HepG2 (cell line): ENCODE data around the gene MICAL3. TPM values are rescaled to one million over a fixed set of nuclear protein-coding genes. Genes with fewer than 3 reads are reported as not detected.

Experiments
- ATAC-seq: fragments of 200-7000 bp; cut with Tn5 transposase; 3 replicates; pipeline ENCODE4 v1.9.1; 2020; ENCODE audit warnings: mild to moderate bottlenecking, moderate library complexity
- BruUV-seq: library from RNA; stranded (reverse); fragments of 400-500 nt; replicated peaks from 2 replicates; lab custom pipeline; 2021; lab: Mats Ljungman, UMichigan
- CTCF ChIA-PET: fragments of 300-600 bp; formaldehyde crosslinking; extraction: SDS; loops from one replicate; lab custom pipeline; 2021; ENCODE audit warnings: low total read pairs, inconsistent platforms, low intra/inter-chr PET ratio; lab: Yijun Ruan, JAX
- POLR2A ChIA-PET: fragments of 350-600 bp; sonication (Branson Sonifier 250); formaldehyde crosslinking; loops from one replicate; lab custom pipeline; 2020; ENCODE audit warnings: antibody characterized with exemption, inconsistent platforms; lab: Yijun Ruan, JAX
- DNase-seq: peaks from one replicate; pipeline ENCODE4 v3.0.0-alpha.2; 2015; ENCODE audit warnings: low spot score
- FAIRE-seq: peaks from 3 replicates; lab custom pipeline; 2011; peaks lifted over from hg19 to GRCh38; lab: Jason Lieb, UNC
- H2AFZ ChIP-seq: one replicate; pipeline ENCODE4 v1.6.1; 2011; ENCODE audit warnings: low read length, inconsistent platforms
- H3K27ac ChIP-seq: fragments of 300-600 bp; 3 replicates; pipeline ENCODE4 v1.8.0; 2011; ENCODE audit warnings: mixed run types, mild to moderate bottlenecking, mixed read lengths, low read length, inconsistent platforms; ENCODE audit not compliant: insufficient read depth; ENCODE audit errors: extremely low read length
- H3K27me3 ChIP-seq, 2 experiments: fragments of 200-600 bp in 1 of 2; 2 replicates in 1 of 2; 3 replicates in 1 of 2; pipeline versions ENCODE4 v1.6.0 to v1.8.0; 2011; ENCODE audit warnings: low read length in 2 of 2, mild to moderate bottlenecking in 2 of 2, moderate library complexity in 2 of 2, inconsistent platforms in 1 of 2; ENCODE audit not compliant: insufficient read depth in 2 of 2, control insufficient read depth in 1 of 2
- H3K36me3 ChIP-seq, 2 experiments: fragments of 200-600 bp in 1 of 2; replicated peaks in 1 of 2; 2 replicates in 1 of 2; 3 replicates in 1 of 2; pipeline versions ENCODE4 v1.5.1 to v1.8.0; 2011; ENCODE audit warnings: low read length in 2 of 2, inconsistent platforms in 1 of 2; ENCODE audit not compliant: insufficient read depth in 2 of 2, control insufficient read depth in 1 of 2
- H3K4me1 ChIP-seq: 2 replicates; pipeline ENCODE4 v1.5.1; 2012; ENCODE audit warnings: low read length, inconsistent platforms; ENCODE audit not compliant: insufficient read depth
- H3K4me2 ChIP-seq: 2 replicates; pipeline ENCODE4 v1.6.0; 2011; ENCODE audit warnings: low read depth, low read length, inconsistent platforms
- H3K4me3 ChIP-seq, 3 experiments: fragments of 200-600 bp in 1 of 3; sonication (generic), shearing (Covaris generic) in 1 of 3; replicated peaks in 1 of 3; 2 replicates each; pipeline ENCODE4 v1.5.1; 2011 to 2016; ENCODE audit warnings: low read length in 3 of 3, inconsistent platforms in 2 of 3, low read depth in 2 of 3, mild to moderate bottlenecking in 2 of 3, control low read depth in 1 of 3, mixed read lengths in 1 of 3; ENCODE audit not compliant: insufficient read depth in 1 of 3
- H3K79me2 ChIP-seq: one replicate; pipeline ENCODE4 v1.6.1; 2011; ENCODE audit warnings: low read length, inconsistent platforms; ENCODE audit not compliant: insufficient read depth
- H3K9ac ChIP-seq: 2 replicates; pipeline ENCODE4 v1.6.0; 2011; ENCODE audit warnings: mild to moderate bottlenecking, low read depth, low read length, inconsistent platforms; ENCODE audit not compliant: insufficient read depth
- H3K9me3 ChIP-seq: 2 replicates; pipeline ENCODE4 v1.5.1; 2012; ENCODE audit warnings: mild to moderate bottlenecking, low read length
- H4K20me1 ChIP-seq: 2 replicates; pipeline ENCODE4 v1.6.0; 2011; ENCODE audit warnings: inconsistent platforms, mild to moderate bottlenecking, low read length, moderate library complexity; ENCODE audit not compliant: insufficient read depth
- CC2D1A ChIP-seq: sonication (generic); formaldehyde crosslinking; IDR thresholded peaks from 2 replicates; pipeline ENCODE4 v1.8.1; 2023; ENCODE audit warnings: mild to moderate bottlenecking, missing genetic modification reagents
- HOXA7 ChIP-seq: sonication (generic); formaldehyde crosslinking; IDR thresholded peaks from 2 replicates; pipeline ENCODE4 v1.8.1; 2022; ENCODE audit warnings: mild to moderate bottlenecking, missing genetic modification reagents, moderate library complexity
- KDM5B ChIP-seq: sonication (generic); formaldehyde crosslinking; IDR thresholded peaks from 2 replicates; pipeline ENCODE4 v1.4.0; 2020; ENCODE audit warnings: missing genetic modification reagents, mild to moderate bottlenecking, borderline replicate concordance
- KLF16 ChIP-seq, 2 experiments: sonication (generic) in 1 of 2; formaldehyde crosslinking in 1 of 2; IDR thresholded peaks; 2 replicates each; pipeline versions ENCODE4 v1.6.1 to v1.8.0; 2016 to 2023; ENCODE audit warnings: missing genetic modification reagents in 2 of 2, missing compliant biosample characterization in 1 of 2
- NR2F1 ChIP-seq, 2 experiments: fragments of 450-650 bp in 1 of 2; formaldehyde crosslinking in 1 of 2; IDR thresholded peaks; 2 replicates each; pipeline versions ENCODE4 v1.5.0 to v1.6.1; 2016 to 2020; ENCODE audit warnings: mild to moderate bottlenecking in 1 of 2, missing compliant biosample characterization in 1 of 2, missing genetic modification reagents in 1 of 2, moderate library complexity in 1 of 2
- NRL ChIP-seq: sonication (generic); formaldehyde crosslinking; IDR thresholded peaks from 2 replicates; pipeline ENCODE4 v1.5.0; 2020; ENCODE audit warnings: missing genetic modification reagents, mild to moderate bottlenecking, moderate library complexity, borderline replicate concordance
- PLRG1 ChIP-seq: fragments of 450-650 bp; conservative IDR thresholded peaks from 2 replicates; pipeline ENCODE4 v1.6.1; 2016
- PTBP1 ChIP-seq: fragments of 200-400 bp; formaldehyde crosslinking; IDR thresholded peaks from 2 replicates; pipeline ENCODE4 v1.6.1; 2018; ENCODE audit warnings: low read length, low read depth; ENCODE audit not compliant: poor library complexity, severe bottlenecking
- ZC3H4 ChIP-seq: sonication (generic); formaldehyde crosslinking; IDR thresholded peaks from 2 replicates; pipeline ENCODE4 v1.4.0; 2020; ENCODE audit warnings: missing genetic modification reagents, borderline replicate concordance
- ZMYM4 ChIP-seq: sonication (generic); formaldehyde crosslinking; IDR thresholded peaks from 2 replicates; pipeline ENCODE4 v1.8.1; 2023; ENCODE audit warnings: mild to moderate bottlenecking, missing genetic modification reagents
- ZNF850 ChIP-seq: sonication (generic); formaldehyde crosslinking; conservative IDR thresholded peaks from 2 replicates; pipeline ENCODE4 v1.9.0; 2021; ENCODE audit warnings: mild to moderate bottlenecking, missing genetic modification reagents
- ZSCAN25 ChIP-seq: sonication (generic); formaldehyde crosslinking; IDR thresholded peaks from 2 replicates; pipeline ENCODE4 v1.8.0; 2022; ENCODE audit warnings: mild to moderate bottlenecking, missing genetic modification reagents
- WGBS: methylation state at CpG from one replicate; pipeline ENCODE4 v1.1.6; 2017; ENCODE audit warnings: low lambda C conversion rate; 5-methylcytosine and 5-hydroxymethylcytosine counted together
- in situ Hi-C: cut with HindIII; loops from 2 replicates; pipeline ENCODE4 v1.10.0; 2017; ENCODE audit warnings: low pct_unique_long_range_greater_than_20kb; ENCODE audit not compliant: extremely low pct_ligation_motif_present
- intact Hi-C: fragments of 100-400 bp; cut with micrococcal nuclease; formaldehyde crosslinking; loops from one replicate; pipeline ENCODE4 v1.10.0; 2022; ENCODE audit not compliant: unreplicated experiment
- polyA plus RNA-seq, 8 experiments: library from polyadenylated mRNA; depleted of rRNA in 3 of 8; stranded (reverse) in 7 of 8; unstranded in 1 of 8; fragments of >200 nt; fragmentation: Illumina TruSeq in 4 of 8; extraction: Trizol in 4 of 8; gene quantifications; 2 replicates each; pipeline versions ENCODE4 v1.2.1 to v1.2.3, GENCODE V29; 2011 to 2016; ENCODE audit warnings: low read depth in 4 of 8, missing spikeins in 1 of 8, mixed read lengths in 1 of 8; ENCODE audit not compliant: insufficient read depth in 1 of 8
- total RNA-seq, 5 experiments: library from RNA; depleted of rRNA; stranded (reverse); fragments of >200 nt; fragmentation: Illumina TruSeq; extraction: Trizol; gene quantifications; 2 replicates each; pipeline ENCODE4 v1.2.3, GENCODE V29; 2016; ENCODE audit warnings: low read depth in 1 of 5
- TF ChIP-seq, protein P1 (sequence below): sonication (generic); formaldehyde crosslinking; IDR thresholded peaks from 2 replicates; pipeline ENCODE4 v1.4.0; 2020; ENCODE audit warnings: mild to moderate bottlenecking, missing genetic modification reagents

The MICAL3 gene
- total and polyA plus RNA-seq, 2 of the 13 experiments (the other 11 are each of a cell fraction or from before 2014, with no cell fraction given) = 5.3 to 12.5 TPM

- Histone ChIP-seq H3K4me2 (no peak overlapping the region), H3K9ac (no peak overlapping the region), H3K4me1 (peaks cover 9% of the 10 kb centered on the region), H3K36me3 (no peaks in the 10 kb centered on the region), H3K27me3 (no peaks in the 10 kb centered on the region), H3K9me3 (no peaks in the 10 kb centered on the region), H3K79me2 (no peaks in the 10 kb centered on the region), H4K20me1 (no peaks in the 10 kb centered on the region), H3K27ac (no peak overlapping the region), H3K4me3 (no peak overlapping the region), H2AFZ (no peak overlapping the region)
- no peak for TF ChIP-seq ZSCAN25
- TF ChIP-seq PTBP1 = no peak
- no peak for TF ChIP-seq NRL (CRISPR knock-in tag)
- TF ChIP-seq NR2F1 (CRISPR knock-in tag; IDR thresholded peaks at IDR 0.05) = no peak
- no peak for TF ChIP-seq ZNF850 (CRISPR knock-in tag)
- no peak for TF ChIP-seq PLRG1
- TF ChIP-seq KLF16 (CRISPR knock-in tag; IDR thresholded peaks at IDR 0.05) = no peak
- no peak for TF ChIP-seq ZC3H4 (CRISPR knock-in tag)
- TF ChIP-seq ZMYM4 (CRISPR knock-in tag) = no peak
- no peak for TF ChIP-seq HOXA7 (CRISPR knock-in tag)
- no peak for TF ChIP-seq CC2D1A (CRISPR knock-in tag)
- no peak for TF ChIP-seq KDM5B (CRISPR knock-in tag)
- TF ChIP-seq, protein P1, sequence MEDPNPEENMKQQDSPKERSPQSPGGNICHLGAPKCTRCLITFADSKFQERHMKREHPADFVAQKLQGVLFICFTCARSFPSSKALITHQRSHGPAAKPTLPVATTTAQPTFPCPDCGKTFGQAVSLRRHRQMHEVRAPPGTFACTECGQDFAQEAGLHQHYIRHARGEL (CRISPR knock-in tag) = no peak
- no peak for FAIRE-seq
- no peak for ATAC-seq
- intact Hi-C loops (no loop called here), in situ Hi-C loops (no loop called here)
- 98% methylated on average over 18 of the region's 18 CpGs for WGBS
- POLR2A ChIA-PET = no interaction called here
- DNase-seq = no peak
- CTCF ChIA-PET = no interaction called here
- BruUV-seq = no TSS peak
These were observed 176.8 kb downstream of the MICAL3 start for GRCh38 chr22:17847360-17848078.
